ENCODE measurements around the gene PRKCZ.

- TF ChIP-seq CTCF (IDR thresholded peaks at IDR 0.05; ENCODE audit: low read depth, low read length) (no peak), MYC (IDR thresholded peaks at IDR 0.05; ENCODE audit: low read depth, low read length) (no peak)
Observed at GRCh38 chr1:2156866-2157265, 106.7 kb downstream of the PRKCZ start.

All from NB4 (cell line).